Measurements from ENCODE around the gene SMAD5.

SMAD5 gene

DNA sequence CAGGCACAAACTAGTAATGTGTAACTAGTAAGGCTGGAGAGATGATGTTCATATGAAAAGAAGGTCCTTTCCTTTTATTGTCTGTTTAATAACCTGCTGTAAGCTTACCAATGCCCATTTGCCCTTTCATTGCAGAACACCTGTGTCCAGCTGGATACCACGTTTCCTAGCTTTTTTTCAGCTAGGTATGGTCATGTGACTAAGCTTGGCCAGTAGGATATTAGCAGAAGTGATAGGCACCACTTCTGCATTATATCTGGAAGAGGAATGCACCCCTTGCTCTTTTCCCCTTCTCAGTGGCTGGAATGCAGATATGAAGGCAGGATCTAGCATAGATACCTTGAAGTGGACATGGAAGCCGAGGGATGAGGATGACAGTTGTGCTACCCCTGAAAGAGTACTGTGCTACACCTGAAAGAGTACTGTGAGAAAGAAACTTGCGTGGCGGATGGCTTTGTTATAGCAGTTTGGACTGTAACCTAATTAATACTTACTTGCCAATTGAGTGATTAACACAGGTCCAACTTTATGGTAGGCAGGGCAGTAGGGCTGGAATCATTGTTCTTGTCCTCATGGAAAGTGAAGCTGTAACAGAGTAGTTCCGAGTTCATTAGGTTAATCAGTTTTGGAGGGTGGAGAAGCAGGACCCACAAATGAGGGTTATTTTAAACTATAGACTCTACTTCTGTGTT, 53.5 kb downstream of the SMAD5 start:
- DNase-seq (ENCODE audit: low read depth in 1 of 2, low spot score in 1 of 2) = no peak
- in situ Hi-C loops (cut with HindIII; ENCODE audit: low pct_unique_long_range_greater_than_20kb, low sequenced_read_pairs) = no loop called here
- no peak for TF ChIP-seq JUND (IDR thresholded peaks at IDR 0.05; ENCODE audit: low read depth)

DNA sequence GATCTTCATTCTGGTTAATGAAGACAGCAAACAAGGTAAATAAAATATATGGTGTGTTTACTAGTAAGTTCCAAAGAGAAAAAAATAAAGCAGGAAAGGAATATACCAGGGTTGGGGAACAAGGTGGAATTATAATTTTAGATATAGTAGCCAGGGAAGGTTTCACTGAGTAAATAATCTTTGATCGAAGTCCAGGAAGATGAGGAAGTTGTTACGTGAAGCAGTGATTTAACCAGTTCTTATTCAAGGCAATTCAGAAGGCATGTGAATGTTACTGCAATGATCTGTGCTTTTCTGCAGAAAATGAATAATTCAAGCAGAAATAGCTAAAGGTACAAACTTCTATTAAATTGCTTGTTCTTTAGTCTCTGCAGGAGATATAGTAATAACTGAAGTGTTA, 54.2 kb downstream of the SMAD5 start:
- in situ Hi-C loops (cut with HindIII; ENCODE audit: low pct_unique_long_range_greater_than_20kb, low sequenced_read_pairs) = no loop called here
- DNase-seq (ENCODE audit: low read depth in 1 of 2, low spot score in 1 of 2) = no peak
- no peak for TF ChIP-seq JUND (IDR thresholded peaks at IDR 0.05; ENCODE audit: low read depth)

GRCh38 chr5:136188859-136189258, 56.2 kb downstream of the SMAD5 start:
- no peak for TF ChIP-seq JUND (IDR thresholded peaks at IDR 0.05; ENCODE audit: low read depth)
- in situ Hi-C loops (cut with HindIII; ENCODE audit: low pct_unique_long_range_greater_than_20kb, low sequenced_read_pairs) = no loop called here
- no peak for DNase-seq (ENCODE audit: low read depth in 1 of 2, low spot score in 1 of 2)

DNA sequence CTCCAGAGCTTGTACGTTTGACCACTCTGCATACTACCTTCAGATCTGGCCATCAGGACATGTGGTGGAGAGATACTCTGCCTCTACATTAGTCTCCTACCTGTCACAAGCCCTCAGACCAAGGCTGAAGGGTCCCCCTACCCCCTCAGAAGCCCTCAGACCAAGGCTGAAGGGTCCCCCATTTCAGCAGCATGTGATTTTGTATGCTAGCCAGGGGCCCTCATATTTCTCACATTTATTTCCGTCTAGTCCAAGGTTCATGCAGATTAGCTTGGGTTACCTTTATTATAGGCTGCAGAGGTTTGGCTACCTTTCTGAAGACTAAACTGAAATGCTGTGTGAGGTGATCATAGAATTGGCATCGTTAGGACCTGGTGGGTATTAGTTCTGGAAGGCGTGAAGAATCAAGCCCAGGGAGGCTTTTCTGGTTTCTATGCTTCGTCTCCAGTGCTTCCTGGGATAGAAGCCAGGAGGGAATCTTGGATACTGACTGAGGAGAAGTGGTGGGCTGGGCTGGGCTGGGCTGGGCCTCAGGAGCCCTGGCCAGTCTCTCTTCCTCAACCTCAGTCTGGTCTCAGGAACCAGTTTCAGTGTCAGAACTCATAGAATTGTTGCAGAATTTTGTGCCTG, 57.6 kb downstream of the SMAD5 start:
- TF ChIP-seq JUND (IDR thresholded peaks at IDR 0.05; ENCODE audit: low read depth) = no peak
- no peak for DNase-seq (ENCODE audit: low read depth in 1 of 2, low spot score in 1 of 2)

GRCh38 chr5:136190904-136191303, 58.3 kb downstream of the SMAD5 start:
- DNase-seq (ENCODE audit: low read depth in 1 of 2, low spot score in 1 of 2) = no peak
- no peak for TF ChIP-seq JUND (IDR thresholded peaks at IDR 0.05; ENCODE audit: low read depth)
- in situ Hi-C loops (cut with HindIII; ENCODE audit: low pct_unique_long_range_greater_than_20kb, low sequenced_read_pairs) = no loop called here

More for the DNA sequence above, 57.6 kb downstream of the SMAD5 start:
- in situ Hi-C loops (cut with HindIII; ENCODE audit: low pct_unique_long_range_greater_than_20kb, low sequenced_read_pairs) = no loop called here

GRCh38 chr5:136191304-136192014, 58.8 kb downstream of the SMAD5 start:
- in situ Hi-C loops (cut with HindIII; ENCODE audit: low pct_unique_long_range_greater_than_20kb, low sequenced_read_pairs) = no loop called here
- no peak for TF ChIP-seq JUND (IDR thresholded peaks at IDR 0.05; ENCODE audit: low read depth)
- DNase-seq (ENCODE audit: low read depth in 1 of 2, low spot score in 1 of 2) = no peak

- no peak for TF ChIP-seq JUND (IDR thresholded peaks at IDR 0.05; ENCODE audit: low read depth)
- in situ Hi-C loops (cut with HindIII; ENCODE audit: low pct_unique_long_range_greater_than_20kb, low sequenced_read_pairs) = no loop called here
- DNase-seq (ENCODE audit: low read depth in 1 of 2, low spot score in 1 of 2) = no peak
Measured at GRCh38 chr5:136192015-136192525, 59.4 kb downstream of the SMAD5 start.

DNA sequence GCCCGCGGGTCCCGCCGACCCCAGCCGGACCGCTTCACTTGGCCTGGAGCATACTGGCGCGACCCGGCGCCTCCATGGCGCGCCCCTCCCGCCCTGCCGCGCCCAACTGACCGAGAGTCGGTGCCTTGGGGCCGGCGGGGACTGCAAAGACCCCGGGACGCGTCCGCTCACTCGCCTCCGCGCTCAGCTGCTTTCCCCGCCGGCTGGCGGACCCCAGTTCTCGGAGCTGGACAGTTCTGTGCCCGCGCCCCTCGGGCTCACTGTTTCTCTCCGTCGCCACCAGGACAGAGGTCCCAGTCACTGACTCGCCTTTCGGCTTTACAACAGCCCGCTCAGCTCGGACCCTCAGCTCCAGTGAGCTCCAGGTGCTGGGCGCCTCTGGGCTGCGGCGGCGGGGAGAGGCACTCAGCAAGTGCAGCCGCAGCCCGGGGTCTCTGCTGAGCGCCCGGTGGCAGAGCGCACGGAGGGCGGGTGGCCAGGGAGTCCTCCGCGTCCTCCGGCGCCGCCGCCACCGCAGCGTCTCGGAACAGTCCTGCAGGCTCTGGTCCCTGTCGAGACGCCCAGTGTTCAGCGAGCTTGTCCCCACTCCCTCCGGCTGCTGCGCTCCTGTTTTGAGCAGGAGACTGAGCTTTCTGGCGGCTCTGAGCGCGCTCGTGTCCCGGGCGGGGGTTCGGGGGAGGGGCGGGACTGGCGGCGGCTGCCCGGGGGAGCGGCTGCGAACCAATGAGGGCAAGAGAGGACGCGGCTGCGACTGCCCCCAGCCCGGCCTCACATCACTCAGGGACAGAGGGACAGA, 60.1 kb downstream of the SMAD5 start, which contains the start of gene SMIM32:
Gene SMIM32, minus strand, starts transcription at position 637 of the 796 bp plus-strand sequence. CDS start 638 bp downstream, outside the sequence.
- in situ Hi-C loops (cut with HindIII; ENCODE audit: low pct_unique_long_range_greater_than_20kb, low sequenced_read_pairs) = no loop called here
- TF ChIP-seq JUND (IDR thresholded peaks at IDR 0.05; ENCODE audit: low read depth) = no peak
- no peak for DNase-seq (ENCODE audit: low read depth in 1 of 2, low spot score in 1 of 2)

DNA sequence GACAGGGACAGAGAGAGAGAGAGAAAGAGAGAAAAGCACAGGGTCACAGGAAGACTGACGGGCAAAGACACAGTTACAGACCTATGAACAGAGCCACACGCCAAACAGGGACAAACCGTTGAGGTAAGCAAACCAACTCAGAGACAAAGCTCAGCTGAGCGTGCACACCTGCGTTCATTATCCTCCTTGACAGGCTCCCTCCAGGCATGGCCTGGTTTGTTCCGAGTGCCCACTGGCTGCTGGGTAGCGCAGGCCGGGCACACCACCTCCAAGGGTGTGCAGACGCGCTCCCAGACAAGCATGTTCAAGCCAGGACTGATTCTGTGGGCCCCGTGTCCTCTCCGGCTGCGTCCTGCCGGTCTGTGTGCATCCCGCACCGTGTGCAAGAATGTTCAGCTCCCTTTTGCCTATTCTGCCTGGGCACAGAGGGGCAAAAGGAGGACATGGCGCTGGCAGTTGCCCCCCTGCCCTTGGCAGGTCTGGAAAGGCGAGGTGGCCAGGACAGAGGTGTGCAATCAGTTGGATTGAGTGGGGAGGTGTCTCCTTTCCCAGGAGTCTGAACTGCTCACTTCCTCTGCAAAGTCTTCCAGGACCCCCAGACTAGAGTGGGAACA, 60.8 kb downstream of the SMAD5 start:
- in situ Hi-C loops (cut with HindIII; ENCODE audit: low pct_unique_long_range_greater_than_20kb, low sequenced_read_pairs) = no loop called here
- no peak for DNase-seq (ENCODE audit: low read depth in 1 of 2, low spot score in 1 of 2)
- TF ChIP-seq JUND (IDR thresholded peaks at IDR 0.05; ENCODE audit: low read depth) = no peak

- no peak for DNase-seq (ENCODE audit: low read depth in 1 of 2, low spot score in 1 of 2)
- in situ Hi-C loops (cut with HindIII; ENCODE audit: low pct_unique_long_range_greater_than_20kb, low sequenced_read_pairs) = no loop called here
- TF ChIP-seq JUND (IDR thresholded peaks at IDR 0.05; ENCODE audit: low read depth) = no peak
Measured at GRCh38 chr5:136194576-136194975, 61.9 kb downstream of the SMAD5 start.

DNA sequence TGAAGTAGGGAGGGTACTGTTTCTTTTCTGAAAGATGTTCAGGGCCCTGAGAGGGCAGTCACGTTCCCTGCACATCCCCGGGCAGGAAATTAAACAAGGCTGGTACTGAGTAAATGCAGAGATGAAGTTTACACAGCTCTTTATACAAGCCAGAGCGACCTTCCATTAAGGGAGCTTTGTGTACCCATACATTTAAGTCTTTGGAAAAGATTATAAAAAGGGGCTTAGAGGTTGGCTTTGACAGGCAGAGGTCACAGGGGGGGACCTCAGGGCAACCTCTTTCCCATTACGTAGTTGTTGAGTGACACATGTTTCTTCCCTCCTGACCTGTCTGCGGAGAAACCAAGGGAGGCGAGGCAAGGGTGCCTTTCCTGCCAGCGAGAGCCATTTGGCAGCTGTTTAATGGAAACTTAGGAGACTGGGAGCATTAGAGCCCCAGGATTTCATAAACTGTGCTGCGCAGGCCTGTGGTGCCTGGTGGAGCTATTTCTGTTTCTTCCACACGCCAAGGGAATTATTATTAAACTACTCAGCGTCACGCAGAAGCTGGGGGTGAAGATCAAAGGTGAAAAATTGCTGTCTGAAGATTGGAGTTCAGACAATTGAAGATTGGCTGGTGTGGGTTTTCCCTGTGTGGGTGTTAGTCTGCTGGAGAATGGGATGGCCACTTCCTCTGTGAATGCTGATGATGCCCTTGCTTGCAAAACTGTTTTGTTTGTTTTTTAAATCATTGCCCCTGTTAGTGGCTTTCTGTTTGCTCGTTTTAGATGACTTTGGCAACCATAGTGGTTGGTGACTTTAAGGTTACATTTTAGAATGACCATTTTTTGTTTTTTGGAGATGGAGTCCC, 63.6 kb downstream of the SMAD5 start:
- TF ChIP-seq JUND (IDR thresholded peaks at IDR 0.05; ENCODE audit: low read depth) = no peak
- DNase-seq (ENCODE audit: low read depth in 1 of 2, low spot score in 1 of 2) = peak in 1 of 2 experiments; percentile 3
- in situ Hi-C loops (cut with HindIII; ENCODE audit: low pct_unique_long_range_greater_than_20kb, low sequenced_read_pairs) = no loop called here

Measured in T47D (cell line).